KBM-7 (cell line): ENCODE measurements around the gene NABP1.
"Not testable (repeated sequence)": the region's sequence is repeated elsewhere in the genome, so short reads cannot be mapped to it uniquely, and the experiment has no call there.

ENCODE experiments used
- DNase-seq: peaks from one replicate; pipeline ENCODE4 v3.0.0-alpha.2; 2015
- in situ Hi-C: fragments of 300-500 bp; cut with MboI; formaldehyde crosslinking; loops from 2 replicates; pipeline ENCODE4 v1.14.3; 2020; ENCODE audit warnings: low sequenced_read_pairs, low pct_unique_long_range_greater_than_20kb, mixed read lengths

NABP1 gene

GRCh38 chr2:191677646-191678436 lies at the start of gene NABP1:
Gene NABP1, plus strand, starts transcription at chr2:191678136. Its CDS starts 479 bp downstream, at chr2:191678615.
- peak; percentile 97 for DNase-seq
- in situ Hi-C loops, result no loop called here

- DNase-seq, result peak; percentile 80
- in situ Hi-C loops, result no loop called here
Observed at GRCh38 chr2:191629001-191629453, 48.9 kb upstream of the NABP1 start.

GRCh38 chr2:191629976-191630712 lies 47.8 kb upstream of the NABP1 start:
- no peak for DNase-seq

GRCh38 chr2:191631754-191632153 lies 46.2 kb upstream of the NABP1 start:
- DNase-seq, result peak; percentile 40
- in situ Hi-C loops, result no loop called here

More at GRCh38 chr2:191629976-191630712, 47.8 kb upstream of the NABP1 start:
- in situ Hi-C loops, result no loop called here

- in situ Hi-C loops, result no loop called here
- no peak for DNase-seq
Observed at GRCh38 chr2:191632426-191632825, 45.5 kb upstream of the NABP1 start.

GRCh38 chr2:191634791-191635190 lies 43.1 kb upstream of the NABP1 start:
- in situ Hi-C loops, result no loop called here
- DNase-seq, result no peak

- no peak for DNase-seq
- in situ Hi-C loops, result no loop called here
Observed at GRCh38 chr2:191635333-191636234, 42.4 kb upstream of the NABP1 start.

GRCh38 chr2:191636235-191636543 lies 41.7 kb upstream of the NABP1 start:
- in situ Hi-C loops, result no loop called here
- no peak for DNase-seq

GRCh38 chr2:191636586-191636985 lies 41.4 kb upstream of the NABP1 start:
- in situ Hi-C loops, result no loop called here
- DNase-seq, result no peak

GRCh38 chr2:191637182-191638078 lies 40.5 kb upstream of the NABP1 start:
- in situ Hi-C loops, result no loop called here
- DNase-seq, result peak; percentile 62

- in situ Hi-C loops, result no loop called here
- DNase-seq, result no peak
Observed at GRCh38 chr2:191638079-191638801, 39.7 kb upstream of the NABP1 start.

- in situ Hi-C loops, result no loop called here
- no peak for DNase-seq
Observed at GRCh38 chr2:191638802-191639172, 39.1 kb upstream of the NABP1 start.

GRCh38 chr2:191641609-191642008 lies 36.3 kb upstream of the NABP1 start:
- in situ Hi-C loops, result no loop called here

GRCh38 chr2:191642541-191642940 lies 35.4 kb upstream of the NABP1 start:
- in situ Hi-C loops, result no loop called here
- DNase-seq, result no peak

More at GRCh38 chr2:191641609-191642008, 36.3 kb upstream of the NABP1 start:
- no peak for DNase-seq

GRCh38 chr2:191643429-191643828 lies 34.5 kb upstream of the NABP1 start:
- in situ Hi-C loops, result no loop called here
- DNase-seq, result no peak

- DNase-seq, in situ Hi-C loops: not testable (repeated sequence)
Observed at GRCh38 chr2:191644613-191645012, 33.3 kb upstream of the NABP1 start.

GRCh38 chr2:191645032-191645431 lies 32.9 kb upstream of the NABP1 start:
- in situ Hi-C loops, result no loop called here
- no peak for DNase-seq
